IMR-90 (cell line): ENCODE results near the gene TXLNA. TPM values are rescaled to one million over a fixed set of nuclear protein-coding genes. Genes with fewer than 3 reads are reported as not detected.

Experiments used
- ATAC-seq: fragments of 200-7000 bp; cut with Tn5 transposase; 2 replicates; pipeline ENCODE4 v1.9.1; 2020; ENCODE audit warnings: low read depth, mild to moderate bottlenecking, moderate library complexity
- BruUV-seq: library from RNA; stranded (reverse); fragments of 400-500 nt; replicated peaks from 2 replicates; lab custom pipeline; 2021; lab: Mats Ljungman, UMichigan
- CTCF ChIA-PET: fragments of 300-600 bp; formaldehyde crosslinking; extraction: SDS; loops from one replicate; lab custom pipeline; 2021; ENCODE audit warnings: antibody characterized with exemption; lab: Yijun Ruan, JAX
- POLR2A ChIA-PET: fragments of 300-600 bp; sonication (Branson Sonifier 250); formaldehyde crosslinking; loops from one replicate; lab custom pipeline; 2022; ENCODE audit warnings: antibody characterized with exemption; ENCODE audit not compliant: unreplicated experiment; lab: Charles Lee
- DNase-seq: peaks from one replicate; pipeline ENCODE4 v3.0.0; 2013
- H2AFZ ChIP-seq: replicated peaks from 2 replicates; pipeline ENCODE3; 2013; ENCODE audit warnings: low read length, mild to moderate bottlenecking; ENCODE audit not compliant: poor library complexity
- H2AK5ac ChIP-seq: 2 replicates; pipeline ENCODE4 v1.6.1; 2013; ENCODE audit warnings: low read depth, low read length, inconsistent platforms
- H2AK9ac ChIP-seq: replicated peaks from 2 replicates; pipeline ENCODE3; 2013; ENCODE audit warnings: mild to moderate bottlenecking, low read depth, low read length, moderate library complexity; ENCODE audit not compliant: poor library complexity
- H2BK120ac ChIP-seq: 2 replicates; pipeline ENCODE4 v1.6.1; 2013; ENCODE audit warnings: low read depth, low read length, inconsistent platforms
- H2BK15ac ChIP-seq: 3 replicates; pipeline ENCODE4 v1.6.1; 2013; ENCODE audit warnings: low read depth, low read length, inconsistent platforms
- H2BK20ac ChIP-seq: 2 replicates; pipeline ENCODE4 v1.6.1; 2013; ENCODE audit warnings: low read depth, mild to moderate bottlenecking, inconsistent platforms, low read length, moderate library complexity
- H2BK5ac ChIP-seq: 2 replicates; pipeline ENCODE4 v1.6.1; 2013; ENCODE audit warnings: mild to moderate bottlenecking, low read depth, low read length, inconsistent platforms; ENCODE audit not compliant: poor library complexity, severe bottlenecking
- H3K14ac ChIP-seq: replicated peaks from 2 replicates; pipeline ENCODE4 v1.6.1; 2013; ENCODE audit warnings: low read depth, low read length, inconsistent platforms
- H3K18ac ChIP-seq: 2 replicates; pipeline ENCODE4 v1.6.1; 2013; ENCODE audit warnings: low read depth, low read length, control low read depth
- H3K23ac ChIP-seq: 2 replicates; pipeline ENCODE4 v1.6.1; 2013; ENCODE audit warnings: low read depth, low read length, inconsistent platforms
- H3K27ac ChIP-seq: 2 replicates; pipeline ENCODE4 v1.5.1; 2013; ENCODE audit warnings: mild to moderate bottlenecking, control low read depth, low read length; ENCODE audit not compliant: insufficient read depth
- H3K27me3 ChIP-seq: 2 replicates; pipeline ENCODE4 v1.6.1; 2013; ENCODE audit warnings: low read length; ENCODE audit not compliant: control insufficient read depth, insufficient read depth
- H3K36me3 ChIP-seq: 2 replicates; pipeline ENCODE4 v1.6.1; 2013; ENCODE audit warnings: low read length, mixed read lengths; ENCODE audit not compliant: control insufficient read depth, insufficient read depth
- H3K4ac ChIP-seq: 2 replicates; pipeline ENCODE4 v1.6.1; 2013; ENCODE audit warnings: low read depth, low read length, inconsistent platforms
- H3K4me1 ChIP-seq: 2 replicates; pipeline ENCODE4 v1.6.1; 2013; ENCODE audit warnings: low read length, mixed read lengths; ENCODE audit not compliant: control insufficient read depth, insufficient read depth
- H3K4me2 ChIP-seq: 2 replicates; pipeline ENCODE4 v1.6.1; 2013; ENCODE audit warnings: low read depth, mild to moderate bottlenecking, control low read depth, low read length, moderate library complexity
- H3K4me3 ChIP-seq: 2 replicates; pipeline ENCODE4 v1.5.1; 2013; ENCODE audit warnings: low read depth, mild to moderate bottlenecking, control low read depth, low read length, moderate library complexity; ENCODE audit not compliant: insufficient read depth
- H3K56ac ChIP-seq: 2 replicates; pipeline ENCODE4 v1.6.1; 2013; ENCODE audit warnings: low read length, inconsistent platforms; ENCODE audit not compliant: insufficient read depth; ENCODE audit errors: extremely low read depth
- H3K79me1 ChIP-seq, 2 experiments: 2 replicates each; pipeline ENCODE4 v1.6.1; 2013; ENCODE audit warnings: low read length in 2 of 2, inconsistent platforms in 1 of 2, low read depth in 1 of 2
- H3K9ac ChIP-seq: 2 replicates; pipeline ENCODE4 v1.6.1; 2013; ENCODE audit warnings: low read depth, low read length, control low read depth
- H3K9me1 ChIP-seq: 2 replicates; pipeline ENCODE4 v1.6.1; 2013; ENCODE audit warnings: low read length, inconsistent platforms; ENCODE audit not compliant: insufficient read depth
- H3K9me3 ChIP-seq: 2 replicates; pipeline ENCODE4 v1.6.1; 2013; ENCODE audit warnings: low read length; ENCODE audit not compliant: control insufficient read depth, insufficient read depth
- H4K20me1 ChIP-seq: 2 replicates; pipeline ENCODE4 v1.6.1; 2013; ENCODE audit warnings: low read length, inconsistent platforms; ENCODE audit not compliant: insufficient read depth
- H4K5ac ChIP-seq: 2 replicates; pipeline ENCODE4 v1.6.1; 2013; ENCODE audit warnings: mild to moderate bottlenecking, low read depth, low read length, control low read depth
- H4K8ac ChIP-seq, 2 experiments: 2 replicates each; pipeline ENCODE4 v1.6.1; 2013; ENCODE audit warnings: low read depth in 2 of 2, low read length in 2 of 2, control low read depth in 1 of 2, inconsistent platforms in 1 of 2
- H4K91ac ChIP-seq: 2 replicates; pipeline ENCODE4 v1.6.1; 2013; ENCODE audit warnings: low read depth, low read length, inconsistent platforms; ENCODE audit not compliant: insufficient read depth
- CHD1 ChIP-seq: IDR thresholded peaks from 2 replicates; pipeline ENCODE4 v1.6.1; 2012; ENCODE audit warnings: low read depth, low read length, improper control_type of control experiment
- FOS ChIP-seq: fragments of 150-350 bp; IDR thresholded peaks from 2 replicates; pipeline ENCODE4 v1.6.1; 2016; ENCODE audit warnings: low read depth, low read length
- MAFK ChIP-seq: IDR thresholded peaks from 2 replicates; pipeline ENCODE4 v1.6.1; 2012; ENCODE audit warnings: low read depth, low read length, improper control_type of control experiment
- MXI1 ChIP-seq: IDR thresholded peaks from 2 replicates; pipeline ENCODE4 v1.6.1; 2012; ENCODE audit warnings: low read depth, mild to moderate bottlenecking, low read length, moderate library complexity, borderline replicate concordance
- POLR2A ChIP-seq: IDR thresholded peaks from 2 replicates; pipeline ENCODE4 v1.6.1; 2012; ENCODE audit warnings: mild to moderate bottlenecking, low read depth, low read length
- RAD21 ChIP-seq: IDR thresholded peaks from 2 replicates; pipeline ENCODE4 v1.6.1; 2012; ENCODE audit warnings: low read length, improper control_type of control experiment
- RCOR1 ChIP-seq: IDR thresholded peaks from 2 replicates; pipeline ENCODE4 v1.6.1; 2012; ENCODE audit warnings: mild to moderate bottlenecking, low read length, improper control_type of control experiment; ENCODE audit not compliant: insufficient replicate concordance
- RFX5 ChIP-seq: IDR thresholded peaks from 2 replicates; pipeline ENCODE4 v1.8.0; 2012; ENCODE audit warnings: low read depth, mild to moderate bottlenecking, low read length, moderate library complexity
- WGBS, 2 experiments: methylation state at CpG; one replicate each; pipeline versions ENCODE4 v1.1.5 to v1.1.7; 2013; ENCODE audit warnings: missing lambda C conversion rate in 2 of 2; ENCODE audit not compliant: insufficient read length in 1 of 2; ENCODE audit errors: extremely low coverage in 2 of 2; 5-methylcytosine and 5-hydroxymethylcytosine counted together
- dilution Hi-C: fragments of 300-500 bp; cut with HindIII; formaldehyde crosslinking; loops from one replicate; pipeline ENCODE4 v1.14.3; 2018; ENCODE audit warnings: low sequenced_read_pairs; ENCODE audit not compliant: unreplicated experiment
- in situ Hi-C: fragments of 300-500 bp; cut with MboI; formaldehyde crosslinking; loops from 3 replicates; pipeline ENCODE4 v1.14.3; 2019; ENCODE audit warnings: low sequenced_read_pairs, inconsistent platforms, mixed read lengths
- intact Hi-C: fragments of 100-400 bp; cut with micrococcal nuclease; formaldehyde crosslinking; loops from 2 replicates; pipeline ENCODE4 v1.10.0; 2022
- polyA plus RNA-seq, 3 experiments: library from polyadenylated mRNA; depleted of rRNA; stranded (reverse); fragments of >200 nt; gene quantifications; 2 replicates each; pipeline ENCODE4 v1.2.3, GENCODE V29; 2012; ENCODE audit warnings: low replicate concordance in 1 of 3
- total RNA-seq: library from RNA; depleted of rRNA; stranded (reverse); fragments of >200 nt; gene quantifications from 2 replicates; pipeline ENCODE4 v1.2.3, GENCODE V29; 2012
- TF ChIP-seq, protein P1 (sequence below): fragments of 150-350 bp; IDR thresholded peaks from 2 replicates; pipeline ENCODE4 v1.6.1; 2017; ENCODE audit warnings: mild to moderate bottlenecking, antibody characterized with exemption, low read length, low read depth
- TF ChIP-seq, protein P2 (sequence below): conservative IDR thresholded peaks from 2 replicates; pipeline ENCODE4 v1.5.1; 2012; ENCODE audit warnings: mild to moderate bottlenecking, low read depth, low read length, improper control_type of control experiment
- TF ChIP-seq, protein P3 (sequence below): fragments of 150-350 bp; IDR thresholded peaks from 2 replicates; pipeline ENCODE4 v1.6.1; 2016; ENCODE audit warnings: low read depth, mild to moderate bottlenecking, low read length, moderate library complexity, borderline replicate concordance

TXLNA gene
- total and polyA plus RNA-seq, 2 of the 4 experiments (the other 2 are of a cell fraction), result 47.6 to 102 TPM

DNA sequence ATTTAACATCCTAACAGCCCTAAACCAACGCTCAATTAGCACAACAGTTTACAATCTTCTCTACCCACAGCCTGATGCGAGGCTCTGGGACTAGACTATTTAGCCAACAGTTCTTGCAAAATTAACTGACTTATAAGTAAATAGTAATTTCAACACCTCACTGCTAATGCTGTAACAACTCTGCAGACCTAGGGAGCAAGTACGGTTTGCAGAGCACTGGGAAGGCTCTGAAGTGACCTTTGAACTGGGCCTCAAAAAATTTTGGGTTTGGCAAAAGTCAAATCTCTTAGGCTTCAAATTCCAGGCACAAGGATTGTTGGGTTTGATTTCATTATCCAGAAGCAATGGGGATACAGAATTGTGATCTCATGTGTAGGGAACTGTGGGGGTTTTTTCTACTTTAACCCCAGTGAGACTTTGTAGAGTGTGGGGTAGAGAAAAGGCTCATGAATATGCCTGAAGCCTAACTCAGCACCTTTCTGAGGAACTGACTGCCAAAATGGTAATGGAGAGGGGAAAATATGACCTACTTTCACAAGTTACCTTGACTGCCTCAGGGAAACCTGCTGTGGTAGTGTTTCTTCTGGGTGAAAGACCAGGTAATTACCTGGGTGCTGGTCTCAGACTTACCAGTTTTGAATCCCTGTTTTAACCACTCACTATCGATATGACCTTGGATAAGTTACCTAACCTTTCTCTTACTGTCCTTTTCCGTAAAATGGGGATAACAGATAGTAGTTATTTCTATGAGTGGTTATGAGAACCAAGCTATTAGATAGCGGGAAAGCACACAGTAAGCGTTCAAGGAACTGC lies 889 bp upstream of the TXLNA start (continued):
- TF ChIP-seq MAFK, result no peak
- no peak for TF ChIP-seq CHD1

DNA sequence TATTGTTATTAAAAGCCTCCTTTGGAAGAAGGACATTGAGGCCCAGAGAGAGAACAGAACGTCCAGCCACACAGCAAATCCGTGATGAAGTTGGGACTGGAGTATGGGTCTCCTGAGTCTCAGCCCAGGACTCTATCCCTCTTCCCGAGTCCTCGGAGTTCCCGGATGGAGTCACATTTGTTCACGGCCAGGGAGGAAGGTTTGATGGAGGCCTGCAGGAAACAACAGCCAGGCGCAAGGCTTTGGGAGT lies 357 bp upstream of the TXLNA start:
- Histone ChIP-seq H3K9me3 (no peaks in the 10 kb centered on the region), H3K9ac (peak overlapping the region; percentile 74), H2BK15ac (peak overlapping the region; percentile 12; the same call in 1 of the 3 replicates), H4K91ac (peak overlapping the region; percentile 93), H3K4ac (peak overlapping the region; percentile 85), H3K23ac (peak overlapping the region; percentile 94), H3K4me1 (peaks cover 16% of the 10 kb centered on the region), H2AK9ac (peak overlapping the region; percentile 50), H4K8ac (peak overlapping the region; percentile 95 to 97), H2AFZ (peak overlapping the region; percentile 98), H2BK20ac (no peak overlapping the region), H3K27ac (peak overlapping the region; percentile 71), H3K27me3 (no peaks in the 10 kb centered on the region), H2AK5ac (peak overlapping the region; percentile 92), H2BK5ac (peak overlapping the region; percentile 57), H3K9me1 (peaks cover 10% of the 10 kb centered on the region; the same call in 1 of the 2 replicates), H4K5ac (peak overlapping the region; percentile 96), H3K14ac (peak overlapping the region; percentile 69), H3K4me2 (peak overlapping the region; percentile 88), H3K18ac (peak overlapping the region; percentile 66), H3K56ac (peak overlapping the region; percentile 90), H2BK120ac (peak overlapping the region; percentile 21; the same call in 1 of the 2 replicates), H4K20me1 (peaks cover 11% of the 10 kb centered on the region), H3K36me3 (peaks cover 25% of the 10 kb centered on the region), H3K4me3 (peak overlapping the region; percentile 27; the same call in 1 of the 2 replicates), H3K79me1 (peaks cover 8 to 44% of the 10 kb centered on the region in 2 experiments)
- in situ Hi-C loops, result no loop called here
- intact Hi-C loops, result no loop called here
- no TSS peak for BruUV-seq
- no peak for DNase-seq
- CTCF ChIA-PET, result no interaction called here
- WGBS, 2 experiments, result 0% methylated on average over 1 of the region's 7 CpGs; no CpG with 5 or more reads in 1 of the 2 experiments
- peak; percentile 0; the same call in 1 of the 2 replicates for ATAC-seq
- TF ChIP-seq, protein P1, sequence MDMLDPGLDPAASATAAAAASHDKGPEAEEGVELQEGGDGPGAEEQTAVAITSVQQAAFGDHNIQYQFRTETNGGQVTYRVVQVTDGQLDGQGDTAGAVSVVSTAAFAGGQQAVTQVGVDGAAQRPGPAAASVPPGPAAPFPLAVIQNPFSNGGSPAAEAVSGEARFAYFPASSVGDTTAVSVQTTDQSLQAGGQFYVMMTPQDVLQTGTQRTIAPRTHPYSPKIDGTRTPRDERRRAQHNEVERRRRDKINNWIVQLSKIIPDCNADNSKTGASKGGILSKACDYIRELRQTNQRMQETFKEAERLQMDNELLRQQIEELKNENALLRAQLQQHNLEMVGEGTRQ, result no peak
- TF ChIP-seq MAFK, result no peak
- no peak for TF ChIP-seq FOS
- no peak for TF ChIP-seq RFX5
- TF ChIP-seq POLR2A, result no peak
- TF ChIP-seq, protein P2, sequence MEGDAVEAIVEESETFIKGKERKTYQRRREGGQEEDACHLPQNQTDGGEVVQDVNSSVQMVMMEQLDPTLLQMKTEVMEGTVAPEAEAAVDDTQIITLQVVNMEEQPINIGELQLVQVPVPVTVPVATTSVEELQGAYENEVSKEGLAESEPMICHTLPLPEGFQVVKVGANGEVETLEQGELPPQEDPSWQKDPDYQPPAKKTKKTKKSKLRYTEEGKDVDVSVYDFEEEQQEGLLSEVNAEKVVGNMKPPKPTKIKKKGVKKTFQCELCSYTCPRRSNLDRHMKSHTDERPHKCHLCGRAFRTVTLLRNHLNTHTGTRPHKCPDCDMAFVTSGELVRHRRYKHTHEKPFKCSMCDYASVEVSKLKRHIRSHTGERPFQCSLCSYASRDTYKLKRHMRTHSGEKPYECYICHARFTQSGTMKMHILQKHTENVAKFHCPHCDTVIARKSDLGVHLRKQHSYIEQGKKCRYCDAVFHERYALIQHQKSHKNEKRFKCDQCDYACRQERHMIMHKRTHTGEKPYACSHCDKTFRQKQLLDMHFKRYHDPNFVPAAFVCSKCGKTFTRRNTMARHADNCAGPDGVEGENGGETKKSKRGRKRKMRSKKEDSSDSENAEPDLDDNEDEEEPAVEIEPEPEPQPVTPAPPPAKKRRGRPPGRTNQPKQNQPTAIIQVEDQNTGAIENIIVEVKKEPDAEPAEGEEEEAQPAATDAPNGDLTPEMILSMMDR, result no peak
- no peak for TF ChIP-seq RCOR1
- TF ChIP-seq RAD21, result no peak
- TF ChIP-seq CHD1, result no peak
- TF ChIP-seq MXI1, result no peak
- TF ChIP-seq, protein P3, sequence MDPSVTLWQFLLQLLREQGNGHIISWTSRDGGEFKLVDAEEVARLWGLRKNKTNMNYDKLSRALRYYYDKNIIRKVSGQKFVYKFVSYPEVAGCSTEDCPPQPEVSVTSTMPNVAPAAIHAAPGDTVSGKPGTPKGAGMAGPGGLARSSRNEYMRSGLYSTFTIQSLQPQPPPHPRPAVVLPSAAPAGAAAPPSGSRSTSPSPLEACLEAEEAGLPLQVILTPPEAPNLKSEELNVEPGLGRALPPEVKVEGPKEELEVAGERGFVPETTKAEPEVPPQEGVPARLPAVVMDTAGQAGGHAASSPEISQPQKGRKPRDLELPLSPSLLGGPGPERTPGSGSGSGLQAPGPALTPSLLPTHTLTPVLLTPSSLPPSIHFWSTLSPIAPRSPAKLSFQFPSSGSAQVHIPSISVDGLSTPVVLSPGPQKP, result no peak
- POLR2A ChIA-PET, result interaction anchor here (0.5 to 1.0 kb wide), 3 partner anchors 34 to 71 kb away, joined by 3 to 7 read pairs (median 4); partner anchors contain the start of gene KPNA6
- dilution Hi-C loops, result no loop called here
